ENCODE results near the gene HNRNPH1. TPM values are rescaled to one million over a fixed set of nuclear protein-coding genes. Genes with fewer than 3 reads are reported as not detected.
A peak's percentile ranks its signal among the peaks of the same experiment; 100 is the strongest.
"Not testable (repeated sequence)": the region's sequence is repeated elsewhere in the genome, so short reads cannot be mapped to it uniquely, and the experiment has no call there.

The HNRNPH1 gene, protein sequence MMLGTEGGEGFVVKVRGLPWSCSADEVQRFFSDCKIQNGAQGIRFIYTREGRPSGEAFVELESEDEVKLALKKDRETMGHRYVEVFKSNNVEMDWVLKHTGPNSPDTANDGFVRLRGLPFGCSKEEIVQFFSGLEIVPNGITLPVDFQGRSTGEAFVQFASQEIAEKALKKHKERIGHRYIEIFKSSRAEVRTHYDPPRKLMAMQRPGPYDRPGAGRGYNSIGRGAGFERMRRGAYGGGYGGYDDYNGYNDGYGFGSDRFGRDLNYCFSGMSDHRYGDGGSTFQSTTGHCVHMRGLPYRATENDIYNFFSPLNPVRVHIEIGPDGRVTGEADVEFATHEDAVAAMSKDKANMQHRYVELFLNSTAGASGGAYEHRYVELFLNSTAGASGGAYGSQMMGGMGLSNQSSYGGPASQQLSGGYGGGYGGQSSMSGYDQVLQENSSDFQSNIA
- 100 to 1,000 TPM; 345 to 404 TPM for total RNA-seq
- long read RNA-seq, donor 1, transcript HNRNPH1-204 (14 exons, 2,248 nt) = major isoform, 6 of 31 reads
- long read RNA-seq, donor 1, partial matches to known transcripts = 7 of 31 reads
- long read RNA-seq, donor 1, other reads (novel, unspliced or antisense) = 13 of 31 reads
- long read RNA-seq, donor 2, full-length matches to known transcripts = 40 of 83 reads
- long read RNA-seq, donor 2, partial matches to known transcripts = 10 of 83 reads
- long read RNA-seq, donor 2, other reads (novel, unspliced or antisense) = 33 of 83 reads

GRCh38 chr5:179623003-179623905 is at the start of gene HNRNPH1:
TSS of gene HNRNPH1 (minus strand) at chr5:179623671. CDS start at chr5:179623133, 538 bp downstream.
- intact Hi-C loops (cut with DNase I) = no loop called here
- DNase-seq (ENCODE audit: low spot score) = peak; percentile 100

GRCh38 chr5:179668391-179668790 is 44.9 kb upstream of the HNRNPH1 start:
- intact Hi-C loops (cut with DNase I) = no loop called here

DNA sequence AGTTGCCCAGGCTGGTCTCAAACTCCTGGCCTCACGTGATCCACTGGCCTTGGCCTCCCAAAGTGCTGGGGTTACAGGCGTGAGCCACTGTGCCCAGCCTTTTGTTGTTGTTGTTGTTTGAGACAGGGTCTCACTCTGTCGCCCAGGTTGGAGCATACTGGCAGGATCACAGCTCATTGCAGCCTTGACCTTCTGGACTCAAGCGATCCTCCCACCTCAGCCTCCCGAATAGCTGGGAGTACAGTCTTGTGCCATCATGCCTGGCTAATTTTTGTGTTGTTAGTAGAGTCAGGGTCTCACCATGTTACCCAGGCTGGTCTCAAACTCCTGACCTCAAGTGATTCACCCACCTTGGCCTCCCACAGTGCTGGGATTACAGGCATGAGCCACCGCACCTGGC is 38.2 kb upstream of the HNRNPH1 start:
- not testable (repeated sequence) for DNase-seq (ENCODE audit: low spot score)
- intact Hi-C loops (cut with DNase I) = loop anchor here in 1 of 2 donors (5.0 kb wide), 1 partner anchor 41 kb away; no protein-coding TSS in a partner anchor

More at GRCh38 chr5:179668391-179668790, 44.9 kb upstream of the HNRNPH1 start:
- no peak for DNase-seq (ENCODE audit: low spot score)

GRCh38 chr5:179658179-179658856 is 34.8 kb upstream of the HNRNPH1 start:
- intact Hi-C loops (cut with DNase I); DNase-seq (ENCODE audit: low spot score): not testable (repeated sequence)

- DNase-seq (ENCODE audit: low spot score); intact Hi-C loops (cut with DNase I): not testable (repeated sequence)
These were observed 34.1 kb upstream of the HNRNPH1 start for GRCh38 chr5:179657302-179658178.

DNA sequence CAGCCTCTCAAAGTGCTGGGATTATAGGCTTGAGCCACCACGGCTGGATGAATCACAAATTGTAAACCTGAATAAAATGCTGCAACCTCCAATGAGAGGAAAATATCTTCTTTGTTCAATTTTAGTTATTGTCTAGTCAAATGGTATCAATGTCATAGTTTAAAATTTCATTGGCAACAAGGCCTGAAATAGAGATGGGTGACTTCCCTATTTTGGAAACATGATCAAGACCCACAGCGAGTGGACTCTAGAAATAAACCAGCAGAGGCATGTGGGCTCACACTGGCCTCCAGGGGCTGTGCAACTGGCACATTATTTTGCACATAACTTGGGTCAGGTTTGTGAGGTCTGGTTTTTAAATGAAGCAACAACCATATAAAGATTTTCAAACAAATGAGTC is 29.7 kb upstream of the HNRNPH1 start:
- not testable (repeated sequence) for DNase-seq (ENCODE audit: low spot score)
- intact Hi-C loops (cut with DNase I) = loop anchor here in 1 of 2 donors (5.0 kb wide), 1 partner anchor 921 kb away; the partner anchor contains the start of gene ZNF354A

GRCh38 chr5:179650245-179650644 is 26.8 kb upstream of the HNRNPH1 start:
- intact Hi-C loops (cut with DNase I) = loop anchor here in 1 of 2 donors (5.0 kb wide), 1 partner anchor 918 kb away; the partner anchor contains the start of gene ZNF354A
- not testable (repeated sequence) for DNase-seq (ENCODE audit: low spot score)

- intact Hi-C loops (cut with DNase I) = not testable (repeated sequence)
These were observed 25.8 kb upstream of the HNRNPH1 start for GRCh38 chr5:179649166-179649703.

DNA sequence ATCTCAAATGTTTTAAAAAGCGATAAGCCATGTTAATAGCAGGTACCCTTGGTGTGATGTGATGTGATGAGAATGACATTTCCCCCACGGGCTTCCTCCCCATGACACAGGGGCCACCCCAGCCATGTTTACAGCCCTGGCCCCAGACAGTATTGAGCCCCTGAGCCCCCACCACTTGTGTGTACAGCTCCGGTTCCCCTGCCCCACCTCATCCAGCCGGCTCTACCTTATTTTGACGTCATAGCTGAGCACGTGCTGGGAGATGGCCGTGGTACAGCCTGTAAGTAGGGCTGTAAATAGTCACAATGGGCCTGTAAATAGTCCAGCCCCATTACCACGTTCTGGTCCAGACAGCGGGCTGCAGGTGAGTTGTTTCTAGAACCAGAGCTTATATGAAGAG is 24.9 kb upstream of the HNRNPH1 start:
- no peak for DNase-seq (ENCODE audit: low spot score)
- intact Hi-C loops (cut with DNase I) = no loop called here

More at GRCh38 chr5:179649166-179649703, 25.8 kb upstream of the HNRNPH1 start:
- not testable (repeated sequence) for DNase-seq (ENCODE audit: low spot score)

DNA sequence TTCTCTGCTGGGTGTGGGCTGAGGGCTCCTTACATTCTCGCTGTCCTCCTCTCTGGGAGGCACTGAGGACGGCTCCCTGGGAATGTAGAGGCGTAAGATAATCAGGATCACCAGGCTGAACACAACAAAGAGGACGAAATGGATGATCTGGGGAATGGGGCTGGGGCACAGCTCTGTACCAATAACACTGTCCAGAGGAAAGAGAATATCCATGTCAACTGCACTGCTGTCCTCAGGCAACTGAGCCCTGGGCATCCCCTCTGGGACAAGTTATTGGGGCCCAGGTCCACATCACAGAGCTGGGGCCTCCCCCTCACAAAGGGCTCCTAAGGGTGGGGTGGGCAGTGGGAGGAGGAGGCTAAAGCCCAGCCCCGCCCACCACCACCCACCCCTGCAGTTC is 21.3 kb upstream of the HNRNPH1 start:
- DNase-seq (ENCODE audit: low spot score); intact Hi-C loops (cut with DNase I): not testable (repeated sequence)

GRCh38 chr5:179643141-179643920 is 19.9 kb upstream of the HNRNPH1 start:
- intact Hi-C loops (cut with DNase I) = not testable (repeated sequence)
- peak; percentile 28 for DNase-seq (ENCODE audit: low spot score)

DNA sequence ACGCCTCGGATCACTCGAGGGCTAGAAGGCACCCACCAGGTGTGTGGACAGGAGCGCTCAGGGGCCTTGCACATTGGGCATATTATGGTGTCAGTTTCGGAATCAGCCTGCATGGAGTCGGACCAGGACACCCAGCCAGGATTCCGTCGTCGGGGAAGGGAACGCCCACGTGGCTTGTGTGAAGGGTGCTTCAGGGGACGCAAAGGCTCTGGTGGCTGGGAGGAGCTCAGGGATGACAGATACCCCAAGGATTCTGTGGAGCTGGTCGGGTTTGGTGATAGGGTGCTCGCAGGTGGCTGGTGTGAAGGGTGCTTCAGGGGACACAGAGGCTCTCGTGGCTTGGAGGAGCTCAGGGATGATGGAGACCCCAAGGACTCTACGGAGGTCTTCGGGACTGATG is 19.2 kb upstream of the HNRNPH1 start:
- DNase-seq (ENCODE audit: low spot score) = peak; percentile 25
- intact Hi-C loops (cut with DNase I) = not testable (repeated sequence)

DNA sequence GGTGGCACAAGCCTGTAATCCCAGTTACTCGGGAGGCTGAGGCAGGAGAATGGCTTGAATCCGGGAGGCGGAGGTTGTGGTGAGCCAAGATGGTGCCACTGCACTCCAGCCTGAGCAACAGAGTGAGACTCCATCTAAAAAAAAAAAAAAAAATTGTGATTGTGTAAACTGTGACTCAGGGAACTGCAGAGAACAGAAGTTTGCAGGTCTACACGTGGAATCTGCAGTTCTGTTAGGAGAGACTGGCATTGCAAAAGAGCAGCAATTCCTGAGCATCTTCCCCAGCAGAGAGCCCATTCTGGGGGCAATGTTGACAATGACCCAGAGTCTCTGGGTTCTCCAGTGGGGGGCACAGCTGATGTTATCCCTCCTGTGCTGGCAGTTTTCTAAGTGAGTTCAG is 18.3 kb upstream of the HNRNPH1 start:
- DNase-seq (ENCODE audit: low spot score); intact Hi-C loops (cut with DNase I): not testable (repeated sequence)

GRCh38 chr5:179639296-179639695 is 15.8 kb upstream of the HNRNPH1 start:
- peak; percentile 52 for DNase-seq (ENCODE audit: low spot score)
- intact Hi-C loops (cut with DNase I) = not testable (repeated sequence)

- intact Hi-C loops (cut with DNase I) = not testable (repeated sequence)
- DNase-seq (ENCODE audit: low spot score) = peak; percentile 36
These were observed 11.1 kb upstream of the HNRNPH1 start for GRCh38 chr5:179634370-179635172.

Measured in posterior vena cava (tissue), 2 donors.